HG03469 (cell line): ENCODE results near the gene GPR31.

Experiments
- ATAC-seq: cut with Tn5 transposase; IDR thresholded peaks from one replicate; pipeline ENCODE4 v1.9.1; 2021; ENCODE audit warnings: mild to moderate bottlenecking, moderate library complexity, moderate number of reproducible peaks; ENCODE audit not compliant: unreplicated experiment

The GPR31 gene

GRCh38 chr6:167120583-167120903 lies 37.2 kb downstream of the GPR31 start:
- ATAC-seq: no peak

- no peak for ATAC-seq
Measured at GRCh38 chr6:167119670-167120582, 37.9 kb downstream of the GPR31 start.

- ATAC-seq: no peak
Measured at GRCh38 chr6:167118839-167119238, 38.9 kb downstream of the GPR31 start.

- no peak for ATAC-seq
Measured at GRCh38 chr6:167118006-167118405, 39.8 kb downstream of the GPR31 start.

- no peak for ATAC-seq
Measured at GRCh38 chr6:167116838-167117228, 40.9 kb downstream of the GPR31 start.

- ATAC-seq: no peak
Measured at GRCh38 chr6:167116109-167116837, 41.5 kb downstream of the GPR31 start.

- ATAC-seq: no peak
Measured at GRCh38 chr6:167115054-167115453, 42.7 kb downstream of the GPR31 start.

GRCh38 chr6:167113935-167114910 lies 43.6 kb downstream of the GPR31 start:
- peak; percentile 81 for ATAC-seq

GRCh38 chr6:167113047-167113754 lies 44.6 kb downstream of the GPR31 start:
- peak; percentile 47 for ATAC-seq

GRCh38 chr6:167112421-167112820 lies 45.4 kb downstream of the GPR31 start:
- no peak for ATAC-seq

- ATAC-seq: no peak
Measured at GRCh38 chr6:167111597-167111996, 46.2 kb downstream of the GPR31 start.

GRCh38 chr6:167109651-167110050 lies 48.1 kb downstream of the GPR31 start:
- no peak for ATAC-seq

- ATAC-seq: no peak
Measured at GRCh38 chr6:167108278-167108677, 49.5 kb downstream of the GPR31 start.

- ATAC-seq: no peak
Measured at GRCh38 chr6:167107787-167108186, 50.0 kb downstream of the GPR31 start.

- ATAC-seq: no peak
Measured at GRCh38 chr6:167106406-167106805, 51.4 kb downstream of the GPR31 start.
